GM18505 (cell line): Measurements from ENCODE around the gene QSOX2.

Source experiments
- ATAC-seq: cut with Tn5 transposase; IDR thresholded peaks from one replicate; pipeline ENCODE4 v1.9.1; 2021; ENCODE audit not compliant: unreplicated experiment
- POLR2A ChIP-seq: IDR thresholded peaks from 4 replicates; pipeline ENCODE4 v1.6.1; 2011; ENCODE audit warnings: borderline replicate concordance; ENCODE audit not compliant: insufficient read depth, insufficient read length; ENCODE audit errors: extremely low read depth

QSOX2 gene

DNA sequence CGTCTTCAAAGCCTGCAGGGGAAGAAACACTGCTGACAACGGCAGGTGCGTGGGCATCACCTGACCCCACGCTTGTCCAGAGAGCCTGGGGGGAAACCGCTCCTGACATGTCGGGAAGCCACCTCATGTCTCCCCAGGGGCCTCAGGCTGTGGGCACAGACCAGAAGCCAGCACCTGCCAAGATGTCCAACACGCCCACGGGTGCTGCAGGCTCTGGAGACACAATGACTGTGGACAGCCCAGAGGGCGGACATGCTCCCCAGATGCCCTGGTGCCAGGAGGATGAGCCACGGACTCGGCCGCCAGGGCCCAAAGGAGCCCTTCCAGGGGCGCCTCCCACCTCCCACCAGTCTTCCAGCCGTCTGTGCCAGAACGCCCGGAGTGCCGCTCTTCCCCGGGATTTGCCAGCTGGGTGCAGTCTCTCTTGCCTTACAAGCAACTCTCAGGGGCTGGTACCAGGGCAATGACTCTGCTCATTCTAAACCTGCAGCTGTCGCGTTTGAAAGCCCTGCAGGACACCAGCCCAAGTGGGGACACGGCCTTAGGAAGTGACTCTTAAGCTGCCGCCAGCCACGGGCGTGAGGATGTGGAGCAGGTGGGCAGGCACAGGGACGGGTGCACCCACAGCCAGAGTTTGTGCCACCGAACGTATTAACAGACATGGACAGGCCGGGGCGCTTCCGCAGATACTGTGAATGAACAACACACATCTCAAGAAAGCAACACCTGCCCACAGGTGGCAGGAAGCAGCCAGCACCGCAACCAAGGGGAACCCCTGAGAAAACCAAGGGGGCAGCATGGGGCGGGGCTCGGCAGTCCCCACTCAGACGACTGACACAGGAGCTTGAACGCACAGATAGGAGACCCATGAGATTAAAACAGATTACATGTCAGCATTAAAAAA, 33.9 kb downstream of the QSOX2 start:
- no peak for ATAC-seq
- no peak for TF ChIP-seq POLR2A

GRCh38 chr9:136211006-136211405, 34.6 kb downstream of the QSOX2 start:
- no peak for ATAC-seq
- no peak for TF ChIP-seq POLR2A

DNA sequence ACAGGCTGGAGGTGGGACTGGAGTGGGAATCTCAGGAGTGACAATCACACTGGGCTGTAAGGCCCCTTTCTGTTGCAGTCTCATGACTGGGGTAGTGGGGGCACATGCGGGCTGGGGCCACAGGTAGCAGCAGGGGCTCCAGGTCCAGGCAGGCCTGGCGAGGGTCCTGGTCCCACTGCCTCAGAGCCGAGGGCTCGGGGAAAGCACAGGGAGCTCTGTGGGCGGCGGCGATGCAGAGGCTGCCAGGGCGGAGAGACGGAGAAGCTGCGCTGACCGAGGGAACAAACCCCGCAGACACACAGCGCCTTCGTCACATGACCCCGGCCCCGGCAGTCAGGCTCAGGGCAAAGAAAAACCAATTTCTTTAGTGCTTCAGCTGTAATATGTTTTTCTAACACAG, 35.3 kb downstream of the QSOX2 start:
- no peak for TF ChIP-seq POLR2A
- ATAC-seq: no peak

DNA sequence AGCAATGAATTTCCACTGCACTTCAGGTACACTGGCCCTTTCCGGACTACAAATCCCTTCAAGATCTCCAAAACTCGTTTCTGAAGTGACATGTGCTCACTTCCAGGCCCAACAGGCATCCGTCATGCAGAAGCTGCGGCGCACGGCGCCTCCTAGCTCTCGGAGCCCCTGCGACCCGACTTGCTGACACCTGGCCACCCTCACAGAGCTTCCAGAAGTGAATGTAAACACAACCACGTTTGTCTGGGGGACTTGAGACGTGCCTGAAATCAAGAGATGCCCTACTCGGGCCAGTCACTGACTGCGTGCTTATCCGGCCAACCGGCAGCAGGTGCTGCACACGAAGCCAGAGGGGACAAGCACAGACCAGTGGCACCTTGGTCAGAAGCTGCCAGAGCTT, 35.8 kb downstream of the QSOX2 start:
- no peak for ATAC-seq
- TF ChIP-seq POLR2A: no peak

DNA sequence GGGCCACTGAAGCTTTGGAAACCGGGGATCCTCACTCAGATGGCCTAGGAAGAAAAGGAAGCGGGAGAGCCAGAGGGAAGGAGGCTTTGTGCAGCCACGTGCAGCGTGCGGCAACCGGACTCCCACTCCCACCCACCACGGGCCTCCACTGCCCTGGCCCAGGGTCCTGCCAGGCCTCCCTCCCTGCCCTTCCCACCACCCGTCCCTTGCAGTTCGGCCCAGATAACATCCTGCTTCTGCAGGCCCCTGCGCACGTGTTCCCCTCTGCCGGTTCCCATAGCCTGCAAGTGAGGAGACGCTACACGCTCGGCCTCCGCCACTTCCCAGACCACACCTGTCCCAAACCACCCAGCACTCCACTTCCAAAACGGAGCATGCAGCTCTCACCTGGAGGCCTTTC, 36.4 kb downstream of the QSOX2 start:
- no peak for TF ChIP-seq POLR2A

GRCh38 chr9:136208675-136209074, 36.9 kb downstream of the QSOX2 start:
- TF ChIP-seq POLR2A: no peak

More for the DNA sequence above, 36.4 kb downstream of the QSOX2 start:
- no peak for ATAC-seq

DNA sequence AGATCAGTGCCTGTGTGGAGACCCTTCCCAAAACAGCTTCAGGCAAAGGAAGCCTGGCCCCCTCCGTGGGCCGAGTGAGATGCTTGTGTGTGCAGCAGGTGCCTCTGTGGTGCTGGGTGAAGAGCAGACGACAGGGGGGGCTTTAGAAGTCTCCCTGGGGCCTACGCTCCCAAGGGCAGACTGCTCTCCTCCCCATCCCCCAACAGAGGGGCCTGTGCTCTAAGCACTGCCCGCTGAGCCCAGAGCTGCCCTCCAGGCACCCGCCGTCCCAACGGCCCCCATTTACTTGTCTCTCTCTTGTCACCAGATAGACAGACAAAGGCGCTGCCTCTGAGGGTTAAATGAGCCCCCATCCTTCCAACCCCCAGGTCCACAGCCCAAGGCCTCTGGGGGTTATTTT, 38.0 kb downstream of the QSOX2 start:
- no peak for TF ChIP-seq POLR2A
- ATAC-seq: no peak

More at GRCh38 chr9:136208675-136209074, 36.9 kb downstream of the QSOX2 start:
- ATAC-seq: no peak

- no peak for TF ChIP-seq POLR2A
- no peak for ATAC-seq
Measured at GRCh38 chr9:136206602-136207275, 38.9 kb downstream of the QSOX2 start.

GRCh38 chr9:136205707-136205992, 40.0 kb downstream of the QSOX2 start:
- no peak for ATAC-seq

DNA sequence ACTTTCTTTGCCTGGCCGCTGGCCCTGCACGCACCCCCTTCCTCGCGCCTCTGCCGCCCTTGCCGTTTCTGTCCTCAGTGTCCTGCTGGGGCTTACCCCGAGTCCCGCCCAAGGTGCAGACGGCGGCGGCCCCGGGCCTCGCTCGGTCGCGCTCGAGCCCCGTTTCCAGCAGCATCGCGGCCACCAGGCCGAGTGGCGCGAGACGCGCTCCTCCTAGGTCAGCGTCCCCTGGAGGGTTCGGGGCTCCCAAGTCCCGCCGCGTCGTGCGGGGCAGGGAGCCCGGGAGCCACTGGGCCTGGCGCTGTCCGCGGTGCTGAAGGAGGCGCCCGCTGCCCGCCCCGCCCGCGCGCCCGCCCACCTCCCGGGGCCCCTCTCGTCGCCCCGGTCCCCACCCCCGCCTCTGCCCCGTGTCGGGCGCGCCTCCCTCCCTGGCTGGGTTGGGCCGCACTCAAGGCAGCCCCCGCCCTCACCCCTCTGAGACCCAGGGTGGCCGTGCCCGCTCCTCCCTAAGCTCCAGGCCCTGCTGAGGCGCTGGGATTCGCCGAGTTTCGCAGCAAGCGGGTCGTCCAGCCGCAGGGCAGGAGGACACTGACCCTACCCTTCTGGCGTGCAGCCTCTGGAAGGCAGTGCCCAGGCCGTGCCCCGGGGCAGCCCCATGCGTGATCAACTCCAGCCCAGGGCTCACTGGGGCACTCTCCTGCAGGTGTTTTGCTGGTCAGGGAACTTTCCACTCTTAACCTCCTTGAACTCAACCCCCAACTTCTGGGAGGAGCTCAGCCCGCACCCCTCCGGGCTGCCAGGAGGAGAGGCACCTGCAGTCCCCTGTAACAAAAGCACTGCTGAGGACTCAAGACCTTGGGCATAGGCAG, 40.5 kb downstream of the QSOX2 start, which contains the start of gene LHX3:
Gene LHX3, minus strand, starts transcription at position 291 of the 869 bp plus-strand sequence. Its CDS starts 116 bp downstream, at position 175.
- ATAC-seq: no peak
- no peak for TF ChIP-seq POLR2A

More at GRCh38 chr9:136205707-136205992, 40.0 kb downstream of the QSOX2 start:
- no peak for TF ChIP-seq POLR2A

DNA sequence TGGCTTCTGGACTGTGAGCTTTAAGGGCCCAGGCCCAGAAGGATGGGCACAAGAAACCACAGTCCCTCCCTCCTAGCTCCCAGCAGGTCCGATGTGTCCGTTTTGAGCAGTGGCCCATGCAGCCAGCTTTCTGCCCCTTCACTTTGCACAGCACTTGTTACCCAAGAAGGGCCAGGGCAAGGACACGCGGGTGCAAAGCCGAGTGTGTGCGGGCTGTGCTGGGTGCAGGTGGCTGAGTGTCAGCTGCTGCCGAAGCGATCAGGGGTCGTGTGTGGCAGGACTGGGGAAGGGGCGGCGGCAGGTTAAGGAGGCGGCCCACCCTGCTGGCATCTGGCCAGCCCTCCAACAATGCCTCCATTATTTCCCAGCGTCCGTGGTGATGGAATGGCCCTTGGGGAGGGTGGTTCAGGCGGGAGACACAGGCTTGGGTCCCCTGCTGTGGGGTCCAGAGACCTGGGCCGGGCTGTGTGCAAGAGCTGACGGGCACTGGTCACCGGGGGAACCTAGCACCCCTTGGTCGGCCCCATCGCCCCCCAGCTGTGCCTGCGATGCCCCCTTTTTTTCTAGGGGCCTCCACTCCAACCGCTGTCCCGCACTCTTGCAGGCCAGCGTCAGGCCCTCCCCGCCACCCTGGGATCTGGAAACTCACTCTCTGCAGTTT, 41.3 kb downstream of the QSOX2 start:
- no peak for TF ChIP-seq POLR2A
- no peak for ATAC-seq

GRCh38 chr9:136203408-136204144, 42.0 kb downstream of the QSOX2 start:
- TF ChIP-seq POLR2A: no peak
- ATAC-seq: no peak
